GM23338 (cell line): ENCODE data around the gene NFX1. TPM values are rescaled to one million over a fixed set of nuclear protein-coding genes. Genes with fewer than 3 reads are reported as not detected.
A peak's percentile ranks its signal among the peaks of the same experiment; 100 is the strongest.

ENCODE experiments used
- ATAC-seq: fragments of 200-7000 bp; cut with Tn5 transposase; 3 replicates; pipeline ENCODE4 v1.9.1; 2020
- DNase-seq: peaks from one replicate; pipeline ENCODE4 v3.0.0-alpha.2; 2015; ENCODE audit warnings: low spot score
- H2AFZ ChIP-seq: fragments of 200-600 bp; sonication (generic); 2 replicates; pipeline ENCODE4 v1.8.0; 2016; ENCODE audit warnings: antibody characterized with exemption, mild to moderate bottlenecking, moderate library complexity
- H3F3A ChIP-seq: fragments of 200-600 bp; sonication (generic); replicated peaks from 2 replicates; pipeline ENCODE4 v1.8.0; 2017; ENCODE audit warnings: antibody characterized with exemption, mixed run types, low read depth
- H3K27ac ChIP-seq: fragments of 200-600 bp; sonication (generic); 2 replicates; pipeline ENCODE4 v1.6.1; 2016; ENCODE audit warnings: low read depth
- H3K27me3 ChIP-seq: fragments of 200-600 bp; sonication (generic); 2 replicates; pipeline ENCODE4 v1.8.0; 2016; ENCODE audit warnings: mild to moderate bottlenecking, mixed run types, moderate library complexity; ENCODE audit not compliant: insufficient read depth
- H3K36me3 ChIP-seq: fragments of 200-600 bp; sonication (generic); 2 replicates; pipeline ENCODE4 v1.8.0; 2016; ENCODE audit warnings: mild to moderate bottlenecking; ENCODE audit not compliant: insufficient read depth
- H3K4me1 ChIP-seq: fragments of 200-600 bp; sonication (generic); 2 replicates; pipeline ENCODE4 v1.8.0; 2016; ENCODE audit warnings: mild to moderate bottlenecking, moderate library complexity; ENCODE audit not compliant: insufficient read depth
- H3K4me2 ChIP-seq: fragments of 200-600 bp; sonication (generic); 2 replicates; pipeline ENCODE4 v1.7.1; 2017; ENCODE audit warnings: mixed run types
- H3K4me3 ChIP-seq: fragments of 200-600 bp; sonication (generic); 2 replicates; pipeline ENCODE4 v1.6.1; 2016; ENCODE audit warnings: mixed run types
- H3K79me2 ChIP-seq: fragments of 200-600 bp; sonication (generic); replicated peaks from 2 replicates; pipeline ENCODE4 v1.8.0; 2017; ENCODE audit warnings: mild to moderate bottlenecking; ENCODE audit not compliant: insufficient read depth
- H3K9me2 ChIP-seq: fragments of 200-600 bp; sonication (generic); 2 replicates; pipeline ENCODE4 v1.8.0; 2017; ENCODE audit not compliant: insufficient read depth
- H4K20me1 ChIP-seq: fragments of 200-600 bp; sonication (generic); replicated peaks from 2 replicates; pipeline ENCODE4 v1.8.0; 2017; ENCODE audit warnings: mild to moderate bottlenecking; ENCODE audit not compliant: insufficient read depth
- H3K27ac Mint-ChIP-seq: 2 replicates; pipeline ENCODE4 v1.8.0; 2020; ENCODE audit warnings: inconsistent platforms, mild to moderate bottlenecking, moderate library complexity, mixed read lengths
- H3K27me3 Mint-ChIP-seq: 3 replicates; pipeline ENCODE4 v1.8.0; 2022; ENCODE audit warnings: low read depth, mild to moderate bottlenecking, moderate library complexity, mixed read lengths, inconsistent platforms; ENCODE audit not compliant: insufficient read depth, poor library complexity
- H3K36me3 Mint-ChIP-seq: 3 replicates; pipeline ENCODE4 v1.8.0; 2021; ENCODE audit warnings: low read depth, mild to moderate bottlenecking, inconsistent platforms, moderate library complexity, mixed read lengths
- H3K4me1 Mint-ChIP-seq: 3 replicates; pipeline ENCODE4 v1.8.0; 2020; ENCODE audit warnings: mild to moderate bottlenecking, inconsistent platforms, mixed read lengths
- H3K4me3 Mint-ChIP-seq: 3 replicates; pipeline ENCODE4 v1.8.0; 2021; ENCODE audit warnings: moderate library complexity, mild to moderate bottlenecking, inconsistent platforms, mixed read lengths
- H3K9me3 Mint-ChIP-seq: 3 replicates; pipeline ENCODE4 v1.8.0; 2020; ENCODE audit warnings: moderate library complexity, mild to moderate bottlenecking, inconsistent platforms, mixed read lengths
- CREB1 ChIP-seq: fragments of 250-450 bp; sonication (Bioruptor Pico); IDR thresholded peaks from 2 replicates; pipeline ENCODE4 v1.5.0; 2020; ENCODE audit warnings: low read depth, mild to moderate bottlenecking, moderate library complexity
- EZH2 ChIP-seq: fragments of 200-600 bp; sonication (generic); IDR thresholded peaks from one replicate; pipeline ENCODE4 v1.8.0; 2017; ENCODE audit warnings: antibody characterized with exemption, mild to moderate bottlenecking, low read depth; ENCODE audit not compliant: unreplicated experiment
- EZH2phosphoT487 ChIP-seq: fragments of 200-600 bp; sonication (generic); IDR thresholded peaks from one replicate; pipeline ENCODE4 v1.8.1; 2018; ENCODE audit warnings: antibody characterized with exemption; ENCODE audit not compliant: unreplicated experiment
- POLR2AphosphoS5 ChIP-seq: IDR thresholded peaks from 2 replicates; pipeline ENCODE4 v1.6.1; 2016; ENCODE audit warnings: antibody characterized with exemption, low read depth
- STAT1 ChIP-seq: IDR thresholded peaks from one replicate; pipeline ENCODE4 v1.6.1; 2016; ENCODE audit warnings: antibody characterized with exemption; ENCODE audit not compliant: unreplicated experiment
- ZNF114 ChIP-seq: fragments of 250-450 bp; sonication (Bioruptor Pico); IDR thresholded peaks from 2 replicates; pipeline ENCODE4 v1.5.0; 2020; ENCODE audit warnings: mild to moderate bottlenecking, moderate library complexity
- ZNF331 ChIP-seq: fragments of 250-450 bp; sonication (Bioruptor Pico); IDR thresholded peaks from 2 replicates; pipeline ENCODE4 v1.5.0; 2020; ENCODE audit warnings: low read depth, mild to moderate bottlenecking, moderate library complexity
- ZNF462 ChIP-seq: fragments of 250-450 bp; sonication (Bioruptor Pico); IDR thresholded peaks from 2 replicates; pipeline ENCODE4 v1.5.0; 2020; ENCODE audit warnings: mild to moderate bottlenecking, moderate library complexity
- polyA plus RNA-seq: library from polyadenylated mRNA; unstranded; fragments of >200 nt; fragmentation: Nextera tagmentation; extraction: Ambion mirVana; gene quantifications from 2 replicates; pipeline ENCODE4 v1.2.1, GENCODE V29; 2016
- total RNA-seq: library from RNA; depleted of rRNA; stranded (reverse); fragments of >200 nt; shearing (Covaris generic); gene quantifications from 2 replicates; pipeline ENCODE4 v1.2.3, GENCODE V29; 2014
- TF ChIP-seq, protein P1 (sequence below): IDR thresholded peaks from one replicate; pipeline ENCODE4 v1.6.1; 2018; ENCODE audit warnings: antibody characterized with exemption; ENCODE audit not compliant: unreplicated experiment

NFX1 gene
- total and polyA plus RNA-seq, 2 experiments from 2014 or later = 13.9 to 26.1 TPM

DNA sequence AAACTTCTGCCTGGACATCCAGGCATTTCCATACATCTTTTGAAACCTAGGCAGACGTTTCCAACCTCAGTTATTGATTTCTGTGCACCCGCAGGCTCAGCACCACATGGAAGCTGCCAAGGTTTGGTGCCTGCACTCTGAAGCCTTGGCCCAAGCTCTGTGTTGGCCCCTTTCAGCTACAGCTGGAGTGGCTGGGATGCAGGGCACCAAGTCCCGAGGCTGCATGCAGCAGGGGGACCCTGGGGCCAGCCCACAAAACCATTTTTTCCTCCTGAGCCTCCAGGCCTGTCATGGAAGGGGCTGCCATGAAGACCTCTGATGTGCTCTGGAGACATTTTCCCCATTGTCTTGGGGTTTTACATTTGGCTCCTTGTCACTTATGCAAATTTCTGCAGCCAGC lies 49.9 kb downstream of the NFX1 start:
- Mint-ChIP-seq H3K4me1 (no peaks in the 10 kb centered on the region), H3K9me3 (peaks cover 36% of the 10 kb centered on the region), H3K36me3 (peaks cover 86% of the 10 kb centered on the region), H3K27ac (no peak overlapping the region), H3K27me3 (peaks cover 2% of the 10 kb centered on the region), H3K4me3 (no peak overlapping the region)
- DNase-seq (peak; percentile 8), ATAC-seq (no peak)
- H3K27ac ChIP-seq = no peak overlapping the region
- H3K9me2 ChIP-seq = no peaks in the 10 kb centered on the region
- no peaks in the 10 kb centered on the region for H3K4me1 ChIP-seq
- H2AFZ ChIP-seq = no peak overlapping the region
- no peaks in the 10 kb centered on the region for H3K79me2 ChIP-seq
- peaks cover 62% of the 10 kb centered on the region for H3K36me3 ChIP-seq
- H3F3A ChIP-seq = no peaks in the 10 kb centered on the region
- H3K27me3 ChIP-seq = no peaks in the 10 kb centered on the region
- H3K4me2 ChIP-seq = no peak overlapping the region
- H4K20me1 ChIP-seq = no peaks in the 10 kb centered on the region
- H3K4me3 ChIP-seq = no peak overlapping the region
- TF ChIP-seq EZH2 = no peak
- TF ChIP-seq ZNF462 (CRISPR knock-in tag) = no peak
- TF ChIP-seq ZNF114 (CRISPR knock-in tag) = no peak
- no peak for TF ChIP-seq STAT1
- TF ChIP-seq EZH2phosphoT487 = no peak
- TF ChIP-seq CREB1 = no peak
- no peak for TF ChIP-seq ZNF331 (CRISPR knock-in tag)

GRCh38 chr9:33341182-33341581 lies 50.9 kb downstream of the NFX1 start:
- Mint-ChIP-seq H3K9me3 (peaks cover 36% of the 10 kb centered on the region), H3K4me3 (no peak overlapping the region), H3K4me1 (no peaks in the 10 kb centered on the region), H3K27ac (no peak overlapping the region), H3K27me3 (peaks cover 2% of the 10 kb centered on the region), H3K36me3 (peaks cover 87% of the 10 kb centered on the region)
- no peak overlapping the region for H2AFZ ChIP-seq
- H3K79me2 ChIP-seq = no peaks in the 10 kb centered on the region
- ATAC-seq (no peak), DNase-seq (no peak)
- no peaks in the 10 kb centered on the region for H3K4me1 ChIP-seq
- no peak overlapping the region for H3K27ac ChIP-seq
- H3K36me3 ChIP-seq = peaks cover 71% of the 10 kb centered on the region
- H3K27me3 ChIP-seq = no peaks in the 10 kb centered on the region
- no peak overlapping the region for H3K4me3 ChIP-seq
- no peaks in the 10 kb centered on the region for H3K9me2 ChIP-seq
- no peaks in the 10 kb centered on the region for H4K20me1 ChIP-seq
- H3K4me2 ChIP-seq = no peak overlapping the region
- H3F3A ChIP-seq = no peaks in the 10 kb centered on the region
- TF ChIP-seq, protein P1, sequence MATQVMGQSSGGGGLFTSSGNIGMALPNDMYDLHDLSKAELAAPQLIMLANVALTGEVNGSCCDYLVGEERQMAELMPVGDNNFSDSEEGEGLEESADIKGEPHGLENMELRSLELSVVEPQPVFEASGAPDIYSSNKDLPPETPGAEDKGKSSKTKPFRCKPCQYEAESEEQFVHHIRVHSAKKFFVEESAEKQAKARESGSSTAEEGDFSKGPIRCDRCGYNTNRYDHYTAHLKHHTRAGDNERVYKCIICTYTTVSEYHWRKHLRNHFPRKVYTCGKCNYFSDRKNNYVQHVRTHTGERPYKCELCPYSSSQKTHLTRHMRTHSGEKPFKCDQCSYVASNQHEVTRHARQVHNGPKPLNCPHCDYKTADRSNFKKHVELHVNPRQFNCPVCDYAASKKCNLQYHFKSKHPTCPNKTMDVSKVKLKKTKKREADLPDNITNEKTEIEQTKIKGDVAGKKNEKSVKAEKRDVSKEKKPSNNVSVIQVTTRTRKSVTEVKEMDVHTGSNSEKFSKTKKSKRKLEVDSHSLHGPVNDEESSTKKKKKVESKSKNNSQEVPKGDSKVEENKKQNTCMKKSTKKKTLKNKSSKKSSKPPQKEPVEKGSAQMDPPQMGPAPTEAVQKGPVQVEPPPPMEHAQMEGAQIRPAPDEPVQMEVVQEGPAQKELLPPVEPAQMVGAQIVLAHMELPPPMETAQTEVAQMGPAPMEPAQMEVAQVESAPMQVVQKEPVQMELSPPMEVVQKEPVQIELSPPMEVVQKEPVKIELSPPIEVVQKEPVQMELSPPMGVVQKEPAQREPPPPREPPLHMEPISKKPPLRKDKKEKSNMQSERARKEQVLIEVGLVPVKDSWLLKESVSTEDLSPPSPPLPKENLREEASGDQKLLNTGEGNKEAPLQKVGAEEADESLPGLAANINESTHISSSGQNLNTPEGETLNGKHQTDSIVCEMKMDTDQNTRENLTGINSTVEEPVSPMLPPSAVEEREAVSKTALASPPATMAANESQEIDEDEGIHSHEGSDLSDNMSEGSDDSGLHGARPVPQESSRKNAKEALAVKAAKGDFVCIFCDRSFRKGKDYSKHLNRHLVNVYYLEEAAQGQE = no peak
- TF ChIP-seq STAT1 (no peak), POLR2AphosphoS5 (no peak)
